H1 (cell line): ENCODE measurements around the gene SENP2. TPM values are rescaled to one million over a fixed set of nuclear protein-coding genes. Genes with fewer than 3 reads are reported as not detected.

ENCODE experiments used
- CTCF ChIA-PET: fragments of 300-600 bp; sonication (Branson Sonifier 250); formaldehyde crosslinking; loops from one replicate; lab custom pipeline; 2021; ENCODE audit not compliant: partially characterized antibody; lab: Charles Lee
- POLR2A ChIA-PET: fragments of 300-600 bp; sonication (Branson Sonifier 250); formaldehyde crosslinking; loops from one replicate; lab custom pipeline; 2021; ENCODE audit warnings: inconsistent platforms; ENCODE audit not compliant: partially characterized antibody; lab: Charles Lee
- DNase-seq, 2 experiments: peaks; one replicate each; pipeline versions ENCODE4 v3.0.0 to v3.0.0-alpha.2; 2010 to 2022; ENCODE audit warnings: low spot score in 2 of 2, low read depth in 1 of 2, mixed read lengths in 1 of 2
- FAIRE-seq: peaks from 2 replicates; lab custom pipeline; 2011; peaks lifted over from hg19 to GRCh38; lab: Jason Lieb, UNC
- H2AFZ ChIP-seq: 2 replicates; pipeline ENCODE4 v1.8.1; 2012; ENCODE audit warnings: low read length, inconsistent platforms
- H2AK5ac ChIP-seq: 2 replicates; pipeline ENCODE4 v1.6.1; 2013; ENCODE audit warnings: low read depth, low read length
- H2BK120ac ChIP-seq: replicated peaks from 2 replicates; pipeline ENCODE3; 2013; ENCODE audit warnings: low read depth, low read length, inconsistent platforms
- H2BK12ac ChIP-seq: 2 replicates; pipeline ENCODE4 v1.6.1; 2013; ENCODE audit warnings: low read depth, low read length
- H2BK15ac ChIP-seq: 2 replicates; pipeline ENCODE4 v1.6.1; 2013; ENCODE audit warnings: low read length
- H2BK20ac ChIP-seq: 2 replicates; pipeline ENCODE4 v1.6.1; 2013; ENCODE audit warnings: low read length
- H2BK5ac ChIP-seq: 2 replicates; pipeline ENCODE4 v1.6.1; 2013; ENCODE audit warnings: low read depth, low read length
- H3K14ac ChIP-seq: 2 replicates; pipeline ENCODE4 v1.6.1; 2013; ENCODE audit warnings: inconsistent platforms; ENCODE audit not compliant: insufficient read length
- H3K18ac ChIP-seq: 2 replicates; pipeline ENCODE4 v1.6.1; 2013; ENCODE audit warnings: low read length; ENCODE audit errors: extremely low read depth
- H3K23ac ChIP-seq: 2 replicates; pipeline ENCODE4 v1.6.1; 2013; ENCODE audit warnings: inconsistent platforms; ENCODE audit not compliant: insufficient read length
- H3K23me2 ChIP-seq: 2 replicates; pipeline ENCODE4 v1.6.1; 2013; ENCODE audit warnings: low read depth, low read length
- H3K27ac ChIP-seq: 2 replicates; pipeline ENCODE4 v1.6.1; 2011; ENCODE audit warnings: low read depth, low read length, inconsistent platforms
- H3K27me3 ChIP-seq, 4 experiments: replicated peaks in 1 of 4; 1 replicate in 1 of 4; 2 replicates in 3 of 4; pipeline versions ENCODE4 v1.6.1 to v1.8.1; 2011 to 2013; ENCODE audit warnings: low read length in 3 of 4, mild to moderate bottlenecking in 3 of 4, inconsistent platforms in 2 of 4, mixed read lengths in 2 of 4, moderate library complexity in 1 of 4; ENCODE audit not compliant: control insufficient read depth in 3 of 4, insufficient read depth in 3 of 4; ENCODE audit errors: extremely low read depth in 1 of 4
- H3K36me3 ChIP-seq, 4 experiments: 2 replicates each; pipeline versions ENCODE4 v1.6.1 to v1.8.1; 2011 to 2013; ENCODE audit warnings: mild to moderate bottlenecking in 4 of 4, low read length in 3 of 4, moderate library complexity in 2 of 4, control low read depth in 1 of 4, inconsistent platforms in 1 of 4; ENCODE audit not compliant: insufficient read depth in 4 of 4, control insufficient read depth in 2 of 4
- H3K4ac ChIP-seq: replicated peaks from 2 replicates; pipeline ENCODE3; 2013; ENCODE audit warnings: low read length, low read depth, mixed read lengths, inconsistent platforms; ENCODE audit not compliant: insufficient read length
- H3K4me1 ChIP-seq, 4 experiments: replicated peaks in 1 of 4; 1 replicate in 1 of 4; 2 replicates in 3 of 4; pipeline versions ENCODE4 v1.6.1 to v1.8.1; 2011 to 2013; ENCODE audit warnings: low read length in 3 of 4, inconsistent platforms in 2 of 4, mixed read lengths in 1 of 4; ENCODE audit not compliant: insufficient read depth in 4 of 4, control insufficient read depth in 3 of 4
- H3K4me2 ChIP-seq, 2 experiments: 2 replicates each; pipeline versions ENCODE4 v1.6.1 to v1.8.1; 2011 to 2013; ENCODE audit warnings: low read depth in 2 of 2, low read length in 2 of 2, control low read depth in 1 of 2, inconsistent platforms in 1 of 2, mild to moderate bottlenecking in 1 of 2; ENCODE audit not compliant: insufficient read depth in 1 of 2
- H3K4me3 ChIP-seq, 4 experiments: fragments of 200-600, 300-600 bp in 1 of 4; sonication (generic), shearing (Covaris generic), sonication (Bioruptor Twin) in 1 of 4; 2 replicates each; pipeline versions ENCODE4 v1.5.1 to v1.8.1; 2011 to 2016; ENCODE audit warnings: low read length in 4 of 4, low read depth in 3 of 4, control low read depth in 2 of 4, inconsistent platforms in 2 of 4, mild to moderate bottlenecking in 2 of 4, mixed read lengths in 1 of 4, moderate library complexity in 1 of 4; ENCODE audit not compliant: insufficient read depth in 2 of 4; ENCODE audit errors: extremely low read depth in 1 of 4
- H3K56ac ChIP-seq: replicated peaks from 2 replicates; pipeline ENCODE3; 2013; ENCODE audit warnings: low read depth, mild to moderate bottlenecking, mixed read lengths, low read length, inconsistent platforms; ENCODE audit not compliant: insufficient read length
- H3K79me1 ChIP-seq: 2 replicates; pipeline ENCODE4 v1.6.1; 2013; ENCODE audit warnings: low read depth, low read length, control low read depth
- H3K79me2 ChIP-seq, 2 experiments: 2 replicates each; pipeline versions ENCODE4 v1.6.1 to v1.8.1; 2012 to 2013; ENCODE audit warnings: low read length in 2 of 2, mild to moderate bottlenecking in 2 of 2, inconsistent platforms in 1 of 2; ENCODE audit not compliant: insufficient read depth in 2 of 2, control insufficient read depth in 1 of 2
- H3K9ac ChIP-seq, 4 experiments: replicated peaks in 1 of 4; 1 replicate in 1 of 4; 2 replicates in 3 of 4; pipeline versions ENCODE4 v1.6.1 to v1.8.1; 2011 to 2013; ENCODE audit warnings: low read depth in 3 of 4, low read length in 3 of 4, control low read depth in 2 of 4, mild to moderate bottlenecking in 2 of 4, moderate library complexity in 2 of 4, inconsistent platforms in 1 of 4; ENCODE audit errors: extremely low read depth in 1 of 4
- H3K9me3 ChIP-seq, 2 experiments: 2 replicates each; pipeline versions ENCODE4 v1.6.1 to v1.8.1; 2012 to 2013; ENCODE audit warnings: mild to moderate bottlenecking in 2 of 2, moderate library complexity in 2 of 2, control low read depth in 1 of 2, inconsistent platforms in 1 of 2, low read depth in 1 of 2, low read length in 1 of 2, mixed read lengths in 1 of 2; ENCODE audit not compliant: insufficient read depth in 2 of 2
- H4K20me1 ChIP-seq, 2 experiments: replicated peaks in 1 of 2; 2 replicates each; pipeline versions ENCODE3 to v1.8.1; 2011 to 2013; ENCODE audit warnings: inconsistent platforms in 2 of 2, low read length in 2 of 2, mild to moderate bottlenecking in 1 of 2; ENCODE audit not compliant: insufficient read depth in 2 of 2, control insufficient read depth in 1 of 2
- H4K5ac ChIP-seq: 2 replicates; pipeline ENCODE4 v1.6.1; 2013; ENCODE audit warnings: low read length, low read depth, mixed read lengths, inconsistent platforms; ENCODE audit not compliant: insufficient read length
- H4K8ac ChIP-seq: 2 replicates; pipeline ENCODE4 v1.8.0; 2013; ENCODE audit warnings: mild to moderate bottlenecking, moderate library complexity, low read length, inconsistent platforms; ENCODE audit not compliant: insufficient read depth; ENCODE audit errors: extremely low read depth
- H4K91ac ChIP-seq: replicated peaks from 2 replicates; pipeline ENCODE3; 2013; ENCODE audit warnings: low read length, mixed read lengths, inconsistent platforms; ENCODE audit not compliant: insufficient read length
- WGBS, 2 experiments: shearing (Covaris generic) in 1 of 2; methylation state at CpG; one replicate each; pipeline versions ENCODE4 v1.1.6 to v1.1.7; 2013 to 2015; ENCODE audit warnings: low lambda C conversion rate in 2 of 2, mixed read lengths in 2 of 2, inconsistent platforms in 1 of 2, low coverage in 1 of 2, missing lambda C conversion rate in 1 of 2; ENCODE audit not compliant: insufficient replicate concordance in 2 of 2, insufficient coverage in 1 of 2, insufficient read length in 1 of 2; ENCODE audit errors: extremely low coverage in 1 of 2, missing lambda C conversion rate in 1 of 2; 5-methylcytosine and 5-hydroxymethylcytosine counted together
- polyA plus RNA-seq, 7 experiments: library from polyadenylated mRNA; depleted of rRNA in 3 of 7; stranded (reverse) in 5 of 7; unstranded in 2 of 7; fragments of >200 nt in 5 of 7; fragments of 200-250 nt in 2 of 7; gene quantifications; 1 replicate in 5 of 7; 2 replicates in 1 of 7; 4 replicates in 1 of 7; pipeline versions ENCODE4 v1.2.1 to v1.2.3, GENCODE V29; 2011 to 2013; ENCODE audit warnings: missing spikeins in 2 of 7, mixed read lengths in 2 of 7
- total RNA-seq: library from RNA; stranded (reverse); fragmentation: NEBNext Ultra II Directional; extraction: Animal tissue kit (Norgen Biotek cat#: 25700); gene quantifications from 2 replicates; pipeline ENCODE4 v1.2.1, GENCODE V29; 2021

SENP2 gene
- total and polyA plus RNA-seq, 2 of the 8 experiments (the other 6 are each of a cell fraction or from before 2014, with no cell fraction given) = 25.2 to 69.3 TPM

GRCh38 chr3:185646382-185647133 is 60.5 kb downstream of the SENP2 start:
- Histone ChIP-seq H4K20me1 (peaks cover 6 to 8% of the 10 kb centered on the region in 2 experiments), H3K27me3 (no peaks in the 10 kb centered on the region), H2AFZ (no peak overlapping the region), H3K23me2 (no peaks in the 10 kb centered on the region), H3K79me2 (no peaks in the 10 kb centered on the region), H3K4me2 (peak overlapping the region in 1 of 2 experiments; percentile 2; a peak in 1 of 4 replicates), H3K9ac (no peak overlapping the region; a peak in 2 of 7 replicates), H4K5ac (no peak overlapping the region), H2BK120ac (no peak overlapping the region), H4K91ac (no peak overlapping the region), H3K18ac (no peak overlapping the region), H3K4ac (no peak overlapping the region), H3K23ac (no peak overlapping the region), H3K14ac (no peak overlapping the region), H2BK12ac (peak overlapping the region; percentile 39; the same call in 1 of the 2 replicates), H3K56ac (no peak overlapping the region), H2BK20ac (0 out of 2 replicates have a peak overlapping the region, but pooled peaks have one; percentile 61), H2BK5ac (0 out of 2 replicates have a peak overlapping the region, but pooled peaks have one; percentile 32), H3K9me3 (no peaks in the 10 kb centered on the region), H2BK15ac (no peak overlapping the region), H4K8ac (no peak overlapping the region), H3K4me3 (no peak overlapping the region), H3K4me1 (peaks cover 5 to 20% (median 12%) of the 10 kb centered on the region in 4 experiments), H2AK5ac (no peak overlapping the region; the same call in 1 of the 2 replicates), H3K27ac (no peak overlapping the region), H3K36me3 (peaks cover 7 to 61% (median 23%) of the 10 kb centered on the region in 4 experiments; a peak in 7 of 8 replicates), H3K79me1 (no peaks in the 10 kb centered on the region)
- ChIA-PET POLR2A (interaction anchor here (0.8 to 2.6 kb wide), 6 partner anchors 10 to 64 kb away, joined by 3 to 7 read pairs (median 4); partner anchors contain the start of gene SENP2), CTCF (interaction anchor here (5.9 kb wide), 1 partner anchor 13 kb away, joined by 67 read pairs; no protein-coding TSS in a partner anchor)
- 84% methylated on average over 14 of the region's 14 CpGs; no CpG with 5 or more reads in 1 of the 2 experiments for WGBS, 2 experiments
- DNase-seq = no peak
- FAIRE-seq = no peak
